Gastrocnemius medialis (tissue), 4 donors: ENCODE data around the gene DNAJA4. TPM values are rescaled to one million over a fixed set of nuclear protein-coding genes. Genes with fewer than 3 reads are reported as not detected.
A peak's percentile ranks its signal among the peaks of the same experiment; 100 is the strongest.

Experiments
- ATAC-seq, 2 donors: fragments of 150-250 bp; one replicate each; pipeline ENCODE4 v1.9.1; 2016
- DNase-seq, 2 donors: peaks; one replicate each; pipeline ENCODE4 v3.0.0-alpha.2; 2019
- H3K27ac ChIP-seq, 4 donors: fragments of 200-600 bp; sonication (generic); 1 replicate in 1 of 4; 2 replicates in 3 of 4; pipeline ENCODE4 v1.5.1; 2016 to 2018; ENCODE audit warnings: mild to moderate bottlenecking in 2 of 4, moderate library complexity in 1 of 4
- H3K27me3 ChIP-seq, 3 donors: fragments of 200-600 bp; sonication (generic) in 2 of 3; 1 replicate in 1 of 3; 2 replicates in 2 of 3; pipeline versions ENCODE4 v1.5.1 to v1.6.0; 2016 to 2019; ENCODE audit warnings: mild to moderate bottlenecking in 1 of 3, moderate library complexity in 1 of 3
- H3K36me3 ChIP-seq, 2 donors: fragments of 200-600 bp; sonication (generic) in 1 of 2; one replicate each; pipeline ENCODE4 v1.5.1; 2017 to 2018
- H3K4me1 ChIP-seq, 2 donors: fragments of 200-600 bp; sonication (generic) in 1 of 2; one replicate each; pipeline ENCODE4 v1.5.1; 2016 to 2017; ENCODE audit warnings: mild to moderate bottlenecking in 2 of 2
- H3K4me3 ChIP-seq, 4 donors: fragments of 200-600 bp; sonication (generic) in 3 of 4; 1 replicate in 1 of 4; 2 replicates in 3 of 4; pipeline ENCODE4 v1.5.1; 2016 to 2019; ENCODE audit warnings: mild to moderate bottlenecking in 2 of 4
- H3K9me3 ChIP-seq, 3 donors: fragments of 200-600 bp; sonication (generic) in 2 of 3; 1 replicate in 1 of 3; 2 replicates in 2 of 3; pipeline ENCODE4 v1.5.1; 2016 to 2019
- CTCF ChIP-seq, 5 experiments: fragments of 450-650 bp in 3 of 5; fragments of 200-600 bp in 2 of 5; sonication (generic) in 2 of 5; IDR thresholded peaks in 4 of 5; conservative IDR thresholded peaks in 1 of 5; 1 replicate in 4 of 5; 2 replicates in 1 of 5; pipeline ENCODE4 v1.5.1; 2016 to 2019; ENCODE audit warnings: antibody characterized with exemption in 5 of 5, mild to moderate bottlenecking in 3 of 5, moderate library complexity in 3 of 5
- POLR2A ChIP-seq, 2 donors: fragments of 450-650 bp; IDR thresholded peaks; one replicate each; pipeline ENCODE4 v1.6.1; 2017; ENCODE audit warnings: antibody characterized with exemption in 2 of 2, mild to moderate bottlenecking in 2 of 2, moderate library complexity in 2 of 2
- in situ Hi-C, 4 donors: fragments of 200-750 bp; cut with MboI; loops; one replicate each; pipeline versions ENCODE4 v1.15.0 to v1.8.0; 2017; ENCODE audit warnings: low sequenced_read_pairs in 4 of 4
- intact Hi-C: fragments of 100-400 bp; cut with DNase I; formaldehyde crosslinking; loops from one replicate; pipeline ENCODE4 v1.15.1; 2023; ENCODE audit warnings: low total_unique reads
- total RNA-seq, 4 donors: library from RNA; depleted of rRNA; stranded (reverse); fragments of >200 nt; gene quantifications; one replicate each; pipeline versions ENCODE4 v1.1.0 to v1.2.3, GENCODE V29; 2016

Gene DNAJA4
- total RNA-seq, 4 donors from 2014 or later = 13.7 to 120 (median 37.8) TPM

GRCh38 chr15:78265752-78266224 lies 1.4 kb downstream of the DNAJA4 start:
- peak; percentile 79 to 88 for DNase-seq
- intact Hi-C loops (loop anchor here (2.0 kb wide), 2 partner anchors 33 to 261 kb away; partner anchors contain the start of gene SKIC8), in situ Hi-C loops (no loop called here)
- Histone ChIP-seq H3K36me3 (peaks cover 0 to under 1% of the 10 kb centered on the region in 2 donors), H3K27ac (peak overlapping the region; percentile 90 to 96 (median 94)), H3K27me3 (no peaks in the 10 kb centered on the region), H3K9me3 (no peaks in the 10 kb centered on the region), H3K4me3 (peak overlapping the region; percentile 73 to 86 (median 82)), H3K4me1 (peaks cover 35 to 40% of the 10 kb centered on the region in 2 donors)
- ATAC-seq = peak; percentile 88 to 91
- TF ChIP-seq CTCF (IDR thresholded peaks at IDR 0.05 in 4 of 5, conservative IDR thresholded peaks at IDR 0.05 in 1 of 5) (no peak), POLR2A (IDR thresholded peaks at IDR 0.05) (peak; percentile 58 to 73)

GRCh38 chr15:78266229-78266628 lies 1.9 kb downstream of the DNAJA4 start:
- Histone ChIP-seq H3K27ac (peak overlapping the region; percentile 90 to 96 (median 92)), H3K4me3 (peak overlapping the region; percentile 7 to 35 (median 18)), H3K9me3 (no peaks in the 10 kb centered on the region), H3K36me3 (peaks cover 0 to 5% of the 10 kb centered on the region in 2 donors), H3K27me3 (no peaks in the 10 kb centered on the region), H3K4me1 (peaks cover 35 to 40% of the 10 kb centered on the region in 2 donors)
- in situ Hi-C loops (no loop called here), intact Hi-C loops (no loop called here)
- TF ChIP-seq CTCF (IDR thresholded peaks at IDR 0.05 in 4 of 5, conservative IDR thresholded peaks at IDR 0.05 in 1 of 5) (no peak), POLR2A (IDR thresholded peaks at IDR 0.05) (no peak)
- no peak for DNase-seq
- peak in 1 of 2 donors; percentile 2 for ATAC-seq

- TF ChIP-seq CTCF (IDR thresholded peaks at IDR 0.05 in 4 of 5, conservative IDR thresholded peaks at IDR 0.05 in 1 of 5) = no peak
- TF ChIP-seq POLR2A (IDR thresholded peaks at IDR 0.05) = no peak
- Histone ChIP-seq H3K4me1 (peaks cover 35 to 40% of the 10 kb centered on the region in 2 donors), H3K9me3 (no peaks in the 10 kb centered on the region), H3K27ac (peak overlapping the region; percentile 90 to 96 (median 92)), H3K27me3 (no peaks in the 10 kb centered on the region), H3K36me3 (peaks cover 0 to 8% of the 10 kb centered on the region in 2 donors), H3K4me3 (peak overlapping the region; percentile 11 to 35 (median 18))
- DNase-seq = no peak
- intact Hi-C loops = no loop called here
- no peak for ATAC-seq
- in situ Hi-C loops = no loop called here
Observed at GRCh38 chr15:78266806-78267205, 2.4 kb downstream of the DNAJA4 start.

GRCh38 chr15:78272316-78272715 lies 8.0 kb downstream of the DNAJA4 start:
- Histone ChIP-seq H3K36me3 (peaks cover 0 to 44% of the 10 kb centered on the region in 2 donors), H3K27ac (peak overlapping the region in 1 of 4 donors; percentile 90), H3K27me3 (no peaks in the 10 kb centered on the region), H3K9me3 (no peaks in the 10 kb centered on the region), H3K4me3 (no peak overlapping the region), H3K4me1 (peaks cover 16 to 19% of the 10 kb centered on the region in 2 donors)
- TF ChIP-seq CTCF (IDR thresholded peaks at IDR 0.05 in 4 of 5, conservative IDR thresholded peaks at IDR 0.05 in 1 of 5) (no peak), POLR2A (IDR thresholded peaks at IDR 0.05) (no peak)
- ATAC-seq (no peak), DNase-seq (no peak)
- intact Hi-C loops = no loop called here
- in situ Hi-C loops = no loop called here
